ENCODE measurements around the gene CCDC93.
A peak's percentile ranks its signal among the peaks of the same experiment; 100 is the strongest.

The CCDC93 gene

GRCh38 chr2:118013724-118014491, at the start of gene CCDC93:
CCDC93 (minus strand) TSS chr2:118014070; CDS start chr2:118013995, 75 bp downstream.
- peak; percentile 91 to 96 (median 95) for DNase-seq

GRCh38 chr2:118062669-118063068, 48.8 kb upstream of the CCDC93 start:
- no peak for DNase-seq

- no peak for DNase-seq
Observed at GRCh38 chr2:118062048-118062447, 48.2 kb upstream of the CCDC93 start.

- DNase-seq: peak; percentile 80 to 89 (median 86)
Observed at GRCh38 chr2:118061135-118061955, 47.5 kb upstream of the CCDC93 start.

GRCh38 chr2:118059919-118060478, 46.1 kb upstream of the CCDC93 start:
- DNase-seq: peak; percentile 26 to 35 (median 33)

GRCh38 chr2:118058951-118059350, 45.1 kb upstream of the CCDC93 start:
- DNase-seq: no peak

- no peak for DNase-seq
Observed at GRCh38 chr2:118056801-118057200, 42.9 kb upstream of the CCDC93 start.

GRCh38 chr2:118056165-118056534, 42.3 kb upstream of the CCDC93 start:
- DNase-seq: peak; percentile 64 to 66 (median 65)

- DNase-seq: peak; percentile 18 to 50 (median 27)
Observed at GRCh38 chr2:118055512-118056164, 41.8 kb upstream of the CCDC93 start.

GRCh38 chr2:118054213-118055008, 40.5 kb upstream of the CCDC93 start:
- DNase-seq: no peak

- no peak for DNase-seq
Observed at GRCh38 chr2:118053681-118054080, 39.8 kb upstream of the CCDC93 start.

- no peak for DNase-seq
Observed at GRCh38 chr2:118052474-118052873, 38.6 kb upstream of the CCDC93 start.

GRCh38 chr2:118051826-118052358, 38.0 kb upstream of the CCDC93 start:
- DNase-seq: no peak

GRCh38 chr2:118050974-118051373, 37.1 kb upstream of the CCDC93 start:
- no peak for DNase-seq

GRCh38 chr2:118050386-118050785, 36.5 kb upstream of the CCDC93 start:
- DNase-seq: no peak

- peak in 2 of 3 donors; percentile 22 to 29 for DNase-seq
Observed at GRCh38 chr2:118049816-118050140, 35.9 kb upstream of the CCDC93 start.

GRCh38 chr2:118049140-118049815, 35.4 kb upstream of the CCDC93 start:
- DNase-seq: no peak

- no peak for DNase-seq
Observed at GRCh38 chr2:118048401-118048800, 34.5 kb upstream of the CCDC93 start.

GRCh38 chr2:118047380-118047826, 33.5 kb upstream of the CCDC93 start:
- DNase-seq: peak; percentile 26 to 70 (median 62)

GRCh38 chr2:118046634-118047210, 32.9 kb upstream of the CCDC93 start:
- DNase-seq: peak; percentile 52 to 81 (median 74)

GRCh38 chr2:118045286-118045685, 31.4 kb upstream of the CCDC93 start:
- DNase-seq: no peak
